GM21381 (cell line): ENCODE data around the gene OAS1.

ENCODE experiments used
- ATAC-seq: cut with Tn5 transposase; IDR thresholded peaks from one replicate; pipeline ENCODE4 v1.9.1; 2021; ENCODE audit warnings: mild to moderate bottlenecking, moderate library complexity; ENCODE audit not compliant: unreplicated experiment

The OAS1 gene

DNA sequence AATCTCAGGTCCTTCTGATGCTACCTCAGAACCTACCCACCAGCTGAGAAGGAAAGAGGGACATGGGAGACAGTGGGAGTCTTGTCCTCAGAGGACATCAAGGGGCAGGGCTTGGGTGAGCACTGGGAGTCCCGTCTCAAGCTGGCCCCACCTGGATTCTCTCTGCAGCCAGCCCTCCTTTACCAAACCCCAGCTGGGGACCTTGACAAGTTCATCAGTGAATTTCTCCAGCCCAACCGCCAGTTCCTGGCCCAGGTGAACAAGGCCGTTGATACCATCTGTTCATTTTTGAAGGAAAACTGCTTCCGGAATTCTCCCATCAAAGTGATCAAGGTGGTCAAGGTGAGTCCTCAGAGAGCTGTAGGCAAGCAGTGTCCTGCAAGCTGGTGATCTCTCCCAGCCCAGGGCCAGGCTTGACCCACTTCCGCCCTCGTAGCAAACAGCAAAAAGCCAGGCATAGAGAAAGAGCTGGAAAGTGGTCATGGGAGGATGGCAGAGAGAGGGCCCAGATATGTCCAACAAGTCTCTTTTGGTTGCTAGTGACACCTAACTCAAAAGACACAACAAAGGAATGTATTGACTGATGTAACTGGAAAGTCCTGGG lies 57.4 kb downstream of the OAS1 start:
- ATAC-seq: no peak

DNA sequence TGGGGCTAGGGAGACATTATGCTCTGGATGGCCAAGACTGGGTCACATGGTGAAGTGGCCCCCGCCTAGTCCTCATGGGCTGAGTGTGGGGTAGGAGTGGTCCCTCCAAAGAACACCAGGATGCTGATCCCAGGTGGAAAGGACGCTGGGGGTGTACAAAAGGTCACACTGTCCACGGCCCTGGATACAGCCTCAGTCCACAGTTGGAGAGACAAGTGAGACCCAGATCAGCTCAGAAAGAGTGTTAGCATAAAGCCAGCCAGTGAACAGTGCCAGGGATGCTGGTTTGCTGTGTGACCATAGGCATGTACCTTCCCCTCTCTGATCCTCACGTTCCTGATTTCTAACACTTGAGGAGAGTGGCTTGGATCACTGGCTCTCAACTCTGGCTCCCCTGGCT lies 58.2 kb downstream of the OAS1 start:
- ATAC-seq: no peak

DNA sequence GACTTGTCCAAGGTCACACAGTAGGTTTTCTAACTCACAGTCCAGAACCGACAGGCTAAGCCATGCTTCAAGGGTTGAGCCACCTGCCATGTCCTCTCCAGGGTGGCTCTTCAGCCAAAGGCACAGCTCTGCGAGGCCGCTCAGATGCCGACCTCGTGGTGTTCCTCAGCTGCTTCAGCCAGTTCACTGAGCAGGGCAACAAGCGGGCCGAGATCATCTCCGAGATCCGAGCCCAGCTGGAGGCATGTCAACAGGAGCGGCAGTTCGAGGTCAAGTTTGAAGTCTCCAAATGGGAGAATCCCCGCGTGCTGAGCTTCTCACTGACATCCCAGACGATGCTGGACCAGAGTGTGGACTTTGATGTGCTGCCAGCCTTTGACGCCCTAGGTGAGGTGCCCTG lies 58.9 kb downstream of the OAS1 start:
- no peak for ATAC-seq

DNA sequence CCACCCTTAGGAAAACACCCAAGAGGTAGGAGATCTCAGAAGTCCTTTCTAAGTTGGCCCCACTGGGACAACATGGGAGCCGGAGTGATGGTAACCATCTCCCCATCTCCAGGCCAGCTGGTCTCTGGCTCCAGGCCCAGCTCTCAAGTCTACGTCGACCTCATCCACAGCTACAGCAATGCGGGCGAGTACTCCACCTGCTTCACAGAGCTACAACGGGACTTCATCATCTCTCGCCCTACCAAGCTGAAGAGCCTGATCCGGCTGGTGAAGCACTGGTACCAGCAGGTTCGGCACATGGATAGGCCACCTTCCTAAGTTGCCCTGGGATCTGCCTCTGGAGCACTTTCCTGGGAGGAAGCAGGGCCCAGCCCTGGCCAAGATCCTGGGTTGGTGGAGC lies 60.5 kb downstream of the OAS1 start:
- ATAC-seq: no peak

DNA sequence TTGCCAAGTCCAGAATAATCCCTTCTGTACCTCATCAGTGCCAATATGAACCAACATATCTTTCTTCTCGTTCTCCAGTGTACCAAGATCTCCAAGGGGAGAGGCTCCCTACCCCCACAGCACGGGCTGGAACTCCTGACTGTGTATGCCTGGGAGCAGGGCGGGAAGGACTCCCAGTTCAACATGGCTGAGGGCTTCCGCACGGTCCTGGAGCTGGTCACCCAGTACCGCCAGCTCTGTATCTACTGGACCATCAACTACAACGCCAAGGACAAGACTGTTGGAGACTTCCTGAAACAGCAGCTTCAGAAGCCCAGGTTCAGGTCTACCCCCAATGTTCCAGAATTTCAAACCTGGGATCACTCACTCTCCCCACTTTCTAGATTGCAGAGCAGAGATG lies 61.1 kb downstream of the OAS1 start:
- ATAC-seq: no peak
